HK-2 (cell line): Measurements from ENCODE around the gene SLC6A17.
A peak's percentile ranks its signal among the peaks of the same experiment; 100 is the strongest.

Experiments used
- DNase-seq: peaks from one replicate; pipeline ENCODE4 v3.0.0-alpha.2; 2018; ENCODE audit not compliant: unreplicated experiment

Gene SLC6A17

DNA sequence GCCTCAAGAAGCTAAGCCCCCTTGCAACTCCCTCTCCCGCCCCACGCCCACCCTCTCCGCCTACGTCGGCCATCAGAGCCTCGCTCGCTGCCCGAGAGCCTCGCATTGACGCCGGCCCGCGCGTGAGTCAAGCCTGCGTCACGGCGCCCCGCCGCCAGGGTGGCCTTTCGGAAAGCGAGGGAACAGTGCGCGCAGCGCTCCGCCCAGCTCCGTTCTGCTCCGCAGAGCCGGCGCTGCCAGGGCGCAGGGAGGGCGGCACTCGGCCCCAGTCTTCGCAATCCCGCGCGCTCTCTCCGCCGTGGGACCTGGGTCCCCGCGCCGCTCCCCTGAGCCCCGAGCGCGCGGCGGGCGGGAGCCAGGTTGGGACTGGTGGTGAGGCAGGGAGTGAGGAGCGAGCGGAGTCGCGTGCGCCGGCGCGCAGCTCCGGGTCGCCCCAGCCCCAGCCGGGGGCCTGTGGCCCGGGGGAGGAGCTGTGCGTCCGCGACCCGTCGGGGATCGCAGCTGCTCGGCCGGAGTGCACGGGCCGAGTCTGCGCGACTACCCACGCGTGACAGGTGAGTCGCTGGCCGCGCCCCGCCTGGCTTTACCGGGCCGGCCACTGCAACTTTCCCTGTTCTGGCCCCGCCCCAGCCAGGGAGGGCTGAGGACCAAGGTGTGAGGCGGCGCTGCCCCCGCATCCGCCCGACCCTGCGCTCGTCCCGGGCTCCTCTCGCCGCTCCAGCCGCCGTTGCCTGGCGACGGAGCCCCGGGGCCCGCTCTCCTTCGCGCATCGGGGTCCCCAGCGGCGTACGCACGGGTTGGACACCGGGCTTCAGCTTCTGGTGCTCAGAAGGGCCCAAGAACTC lies at the start of gene SLC6A17:
Gene SLC6A17, plus strand, starts transcription at position 165 of the 845 bp plus-strand sequence. CDS start 16,436 bp downstream, outside the sequence.
- DNase-seq = peak; percentile 54

DNA sequence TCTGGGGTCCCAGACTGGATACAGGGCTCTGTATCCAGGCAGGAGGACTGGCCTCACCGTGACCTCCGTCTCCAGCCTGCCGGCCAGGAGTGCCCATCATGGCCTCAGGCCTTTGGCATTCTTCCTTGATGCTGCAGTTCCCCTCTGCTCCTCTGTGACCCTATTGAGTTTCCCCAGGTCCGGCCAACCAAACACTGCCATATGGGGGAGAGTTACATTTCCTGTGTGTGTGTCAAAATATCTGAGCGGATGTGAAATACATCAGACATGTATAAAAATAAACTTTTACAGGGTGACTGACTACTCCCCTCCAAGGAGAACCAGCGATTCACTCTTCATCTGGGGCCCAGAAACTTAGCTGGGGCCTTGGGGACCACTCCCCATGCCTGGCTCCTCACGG lies 48.2 kb upstream of the SLC6A17 start:
- no peak for DNase-seq

DNA sequence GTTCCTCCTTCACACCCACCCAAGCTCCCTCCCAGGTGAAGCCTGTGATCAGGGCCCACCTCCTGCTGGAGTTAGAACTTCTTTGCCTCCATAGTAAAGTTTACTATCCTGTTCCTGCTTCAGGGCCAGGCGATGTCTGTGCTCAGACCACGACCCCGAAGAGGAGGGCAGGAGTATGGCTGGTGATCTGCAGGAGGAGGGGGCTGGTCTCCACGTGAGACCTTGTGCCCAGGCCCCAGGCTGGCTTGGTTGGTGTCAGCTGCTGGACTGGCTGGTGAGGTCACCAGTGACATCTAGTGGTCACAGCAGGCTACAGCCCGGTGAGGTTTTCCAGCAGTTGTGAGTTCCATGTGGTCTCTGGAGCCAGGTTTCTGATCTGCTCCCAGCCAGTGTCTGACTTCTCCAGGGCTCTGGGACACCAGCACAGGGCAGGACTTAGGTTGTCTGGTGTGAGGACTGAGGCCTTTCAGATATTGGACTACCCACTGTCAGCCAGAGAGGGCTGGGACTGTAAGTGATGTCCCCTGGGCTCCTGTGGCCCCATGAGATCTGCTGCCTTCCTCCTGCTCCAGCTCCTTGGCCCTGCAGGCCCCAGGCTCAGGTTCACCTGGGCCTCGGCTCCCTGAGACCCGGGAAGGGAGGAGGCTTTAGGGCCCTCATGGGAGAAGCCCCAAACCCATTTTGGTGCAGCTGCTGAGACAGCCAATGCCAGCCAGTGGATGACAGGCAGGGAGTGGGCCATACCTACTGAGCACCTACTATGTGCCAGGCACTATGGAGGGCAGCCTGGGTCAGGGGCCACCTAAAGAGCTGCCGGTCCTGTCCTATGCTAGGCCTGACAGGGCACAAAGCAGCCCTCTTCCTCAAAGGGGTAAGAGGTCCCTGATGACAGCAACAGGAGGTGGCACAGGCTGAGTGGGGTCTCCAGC lies 44.0 kb upstream of the SLC6A17 start:
- DNase-seq = peak; percentile 66

DNA sequence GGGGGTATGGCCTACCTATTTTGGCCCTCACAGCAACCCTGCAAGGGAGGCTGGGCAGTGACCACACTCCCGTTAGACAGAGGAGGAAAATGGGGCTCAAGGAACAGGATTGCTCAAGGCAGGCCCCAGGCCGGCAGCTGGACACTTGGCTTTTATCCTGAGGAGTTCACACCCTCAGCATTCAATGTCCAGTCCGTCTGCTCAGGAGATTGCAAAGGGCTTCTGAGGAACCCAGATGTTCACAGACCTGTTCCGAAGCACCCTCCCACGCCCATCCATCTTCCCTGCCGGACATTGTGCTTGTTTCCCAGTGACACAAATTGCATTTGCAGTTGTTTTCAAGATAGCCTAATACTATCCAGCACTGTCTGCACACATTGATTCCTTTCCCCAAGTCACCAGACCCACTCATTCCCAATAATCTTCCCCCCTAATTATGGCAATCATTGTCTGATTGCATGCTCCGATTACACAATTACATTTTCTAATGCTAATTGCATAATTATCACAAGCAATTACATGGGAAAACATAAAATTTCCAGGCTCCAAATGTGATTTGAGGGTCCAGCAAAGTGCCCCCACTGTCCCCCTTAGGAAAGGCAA lies 42.3 kb upstream of the SLC6A17 start:
- DNase-seq = no peak

- no peak for DNase-seq
Measured at GRCh38 chr1:110111081-110111480, 39.2 kb upstream of the SLC6A17 start.

- no peak for DNase-seq
Measured at GRCh38 chr1:110112143-110112542, 38.2 kb upstream of the SLC6A17 start, which contains the start of gene UBL4B. UBL4B (plus strand) TSS chr1:110112443; CDS start chr1:110112535, 92 bp downstream.

DNA sequence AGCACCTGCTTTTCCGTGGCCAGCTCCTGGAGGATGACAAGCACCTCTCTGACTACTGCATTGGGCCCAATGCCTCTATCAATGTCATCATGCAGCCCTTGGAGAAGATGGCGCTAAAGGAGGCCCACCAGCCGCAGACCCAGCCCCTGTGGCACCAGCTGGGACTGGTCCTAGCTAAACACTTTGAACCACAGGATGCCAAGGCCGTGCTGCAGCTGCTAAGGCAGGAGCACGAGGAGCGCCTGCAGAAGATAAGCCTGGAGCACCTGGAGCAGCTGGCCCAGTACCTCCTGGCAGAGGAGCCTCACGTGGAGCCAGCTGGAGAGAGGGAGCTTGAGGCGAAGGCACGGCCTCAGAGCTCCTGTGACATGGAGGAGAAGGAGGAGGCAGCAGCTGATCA lies 37.6 kb upstream of the SLC6A17 start:
- DNase-seq = no peak

DNA sequence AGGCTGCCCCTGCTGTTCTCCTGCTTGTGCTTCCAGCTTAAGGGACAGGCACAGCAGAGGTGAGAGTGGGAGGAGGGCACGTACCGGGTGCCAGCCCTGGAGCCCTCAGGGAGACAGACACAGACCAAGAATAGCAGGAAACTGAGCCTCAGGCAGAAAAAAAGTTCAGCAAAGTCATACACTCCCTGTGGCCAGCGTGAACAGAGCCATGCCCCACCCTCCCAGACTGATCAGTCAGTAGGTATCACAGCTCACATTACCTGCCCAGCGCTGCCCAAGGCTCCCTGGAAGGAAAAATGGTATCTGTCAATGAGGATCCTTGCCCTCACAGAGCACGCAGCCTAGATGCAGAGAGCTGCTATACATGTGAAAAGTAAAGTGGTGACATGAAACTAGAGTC lies 36.7 kb upstream of the SLC6A17 start:
- DNase-seq = no peak

DNA sequence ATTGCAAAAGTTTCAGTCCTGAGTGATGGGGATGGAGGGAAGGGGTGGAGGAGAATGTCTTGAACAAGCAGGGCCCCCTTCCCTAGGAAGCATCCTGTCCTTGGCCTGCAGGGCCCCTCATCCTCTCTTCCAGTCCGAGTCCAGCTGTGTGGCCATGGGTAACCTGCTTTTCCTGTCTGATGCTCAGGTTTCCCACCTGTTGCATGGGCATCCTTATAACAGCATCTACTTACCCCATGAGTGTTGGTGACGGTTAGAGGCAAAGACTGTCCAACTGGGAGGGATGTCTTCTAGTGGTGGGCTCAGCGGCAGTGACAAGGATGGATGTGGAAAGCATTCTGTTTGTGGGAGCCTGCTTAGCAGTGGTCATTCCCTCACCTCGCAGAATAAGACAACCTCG lies 36.1 kb upstream of the SLC6A17 start:
- no peak for DNase-seq

- no peak for DNase-seq
Measured at GRCh38 chr1:110114784-110115183, 35.5 kb upstream of the SLC6A17 start.

DNA sequence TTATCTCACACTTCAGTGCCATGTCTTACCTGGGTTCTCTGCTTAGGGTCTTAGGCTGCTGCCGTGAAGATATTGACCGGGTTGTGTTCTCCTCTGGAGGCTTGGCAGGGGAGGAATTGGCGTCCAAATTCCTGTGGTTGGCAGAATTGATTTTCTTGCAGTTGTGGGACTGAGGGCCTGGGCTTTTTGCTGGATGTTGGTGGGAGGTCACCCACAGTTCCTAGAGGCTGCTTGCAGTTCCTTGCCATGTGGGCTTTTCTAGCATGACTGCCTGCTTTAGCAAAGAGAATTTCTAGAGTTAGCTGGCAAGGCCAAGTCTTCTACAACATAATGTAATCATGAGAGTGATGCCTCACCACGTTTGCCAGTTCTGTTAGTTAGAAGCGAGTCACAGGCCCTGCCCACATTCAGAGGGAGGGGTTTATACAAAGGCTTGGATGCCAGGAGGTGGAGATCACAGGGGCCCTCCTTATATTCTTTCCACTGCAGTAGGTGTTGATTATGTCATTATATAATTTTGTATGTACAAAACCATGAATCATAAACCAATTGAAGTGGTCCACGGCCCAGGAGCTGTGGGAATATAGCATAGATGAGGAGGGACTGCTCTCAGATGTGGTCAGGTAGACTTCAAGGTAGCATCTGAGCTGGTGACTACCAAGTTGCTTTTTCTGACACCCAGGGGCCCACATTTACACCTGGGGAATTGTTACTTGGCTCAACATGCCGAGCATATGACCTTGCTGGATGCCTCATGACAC lies 31.5 kb upstream of the SLC6A17 start:
- DNase-seq = no peak

GRCh38 chr1:110119843-110120242 lies 30.5 kb upstream of the SLC6A17 start:
- DNase-seq = no peak

GRCh38 chr1:110120960-110121561 lies 29.2 kb upstream of the SLC6A17 start:
- no peak for DNase-seq

- DNase-seq = no peak
Measured at GRCh38 chr1:110123224-110123623, 27.1 kb upstream of the SLC6A17 start.

DNA sequence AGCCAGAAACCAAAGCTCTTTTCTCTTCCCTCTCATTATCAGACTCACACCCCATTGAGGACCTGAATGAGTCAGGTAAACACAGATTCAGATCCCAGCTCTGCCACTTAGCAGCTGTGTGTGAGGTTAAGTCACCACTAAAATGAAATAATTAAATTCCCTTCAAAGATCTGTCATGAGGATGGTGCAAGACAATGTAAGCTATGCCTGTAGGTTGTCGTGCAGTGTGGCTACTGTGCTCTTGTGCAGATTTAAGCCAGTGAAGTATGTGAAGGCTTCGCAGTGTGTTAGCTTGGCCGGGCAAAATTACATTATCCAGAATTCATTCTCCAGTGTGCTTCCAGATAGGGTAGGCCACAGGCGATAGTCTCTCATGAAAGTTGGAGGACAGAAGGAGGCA lies 24.5 kb upstream of the SLC6A17 start:
- no peak for DNase-seq

GRCh38 chr1:110130113-110130591 lies 20.1 kb upstream of the SLC6A17 start:
- no peak for DNase-seq

DNA sequence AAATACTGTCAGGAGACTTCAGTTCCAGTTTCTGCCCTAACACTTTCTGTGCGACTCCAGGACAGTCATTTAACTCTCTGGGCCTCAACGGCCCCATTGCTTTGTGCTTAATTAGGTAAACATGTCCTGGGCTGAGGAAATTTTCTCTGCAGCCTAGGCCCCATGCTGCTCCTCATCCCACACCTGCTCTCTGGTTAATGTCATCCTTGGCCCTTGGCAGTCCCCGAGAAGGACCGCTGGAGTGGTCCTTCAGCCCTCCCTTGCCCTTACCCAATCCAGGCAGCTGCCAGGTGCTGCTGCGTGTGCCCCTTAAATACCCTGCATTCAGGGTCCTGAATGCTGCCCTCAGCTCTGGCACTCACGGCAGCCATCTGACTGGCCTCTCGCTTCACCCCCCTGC lies 19.3 kb upstream of the SLC6A17 start:
- DNase-seq = no peak

- DNase-seq = no peak
Measured at GRCh38 chr1:110132682-110133081, 17.6 kb upstream of the SLC6A17 start.

GRCh38 chr1:110133436-110133835 lies 16.9 kb upstream of the SLC6A17 start:
- no peak for DNase-seq

GRCh38 chr1:110134050-110134595 lies 16.2 kb upstream of the SLC6A17 start:
- DNase-seq = no peak

DNA sequence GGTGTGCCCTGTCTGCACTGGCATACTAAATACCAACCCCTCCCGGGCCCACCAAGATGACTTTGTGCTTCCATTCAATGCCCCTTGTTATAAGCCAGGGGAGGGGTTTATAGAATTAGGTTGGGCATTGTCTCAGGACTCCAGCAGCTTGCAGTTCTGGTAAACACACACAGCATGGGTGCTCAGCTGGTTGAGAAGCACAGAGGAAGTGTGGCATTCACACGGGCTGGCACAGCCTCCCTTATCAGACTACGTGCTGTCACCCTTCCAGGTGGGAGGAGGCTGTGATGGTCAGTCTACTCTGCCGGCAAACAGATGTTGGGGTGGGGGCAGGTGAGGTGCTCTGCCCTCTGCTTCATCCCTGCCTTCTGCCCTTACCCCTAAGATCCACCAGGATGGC lies 15.0 kb upstream of the SLC6A17 start:
- no peak for DNase-seq
